GM10248 (cell line): Measurements from ENCODE around the gene ZBTB4.
A peak's percentile ranks its signal among the peaks of the same experiment; 100 is the strongest.

Experiments used
- CTCF ChIA-PET: fragments of 300-600 bp; sonication (Branson Sonifier 250); formaldehyde crosslinking; extraction: SDS; loops from one replicate; lab custom pipeline; 2021; ENCODE audit warnings: antibody characterized with exemption; lab: Yijun Ruan, JAX
- POLR2A ChIA-PET: fragments of 350-650 bp; sonication (Branson Sonifier 250); formaldehyde crosslinking; extraction: SDS; loops from one replicate; lab custom pipeline; 2020; ENCODE audit warnings: antibody characterized with exemption; lab: Yijun Ruan, JAX
- DNase-seq: peaks from one replicate; pipeline ENCODE4 v3.0.0; 2012; ENCODE audit errors: extremely low spot score
- TF ChIP-seq, protein P1 (sequence below): IDR thresholded peaks from 2 replicates; pipeline ENCODE4 v1.5.1; 2012; ENCODE audit warnings: mild to moderate bottlenecking, low read depth; ENCODE audit errors: extremely low read depth, missing control alignments, control extremely low read depth

Gene ZBTB4

DNA sequence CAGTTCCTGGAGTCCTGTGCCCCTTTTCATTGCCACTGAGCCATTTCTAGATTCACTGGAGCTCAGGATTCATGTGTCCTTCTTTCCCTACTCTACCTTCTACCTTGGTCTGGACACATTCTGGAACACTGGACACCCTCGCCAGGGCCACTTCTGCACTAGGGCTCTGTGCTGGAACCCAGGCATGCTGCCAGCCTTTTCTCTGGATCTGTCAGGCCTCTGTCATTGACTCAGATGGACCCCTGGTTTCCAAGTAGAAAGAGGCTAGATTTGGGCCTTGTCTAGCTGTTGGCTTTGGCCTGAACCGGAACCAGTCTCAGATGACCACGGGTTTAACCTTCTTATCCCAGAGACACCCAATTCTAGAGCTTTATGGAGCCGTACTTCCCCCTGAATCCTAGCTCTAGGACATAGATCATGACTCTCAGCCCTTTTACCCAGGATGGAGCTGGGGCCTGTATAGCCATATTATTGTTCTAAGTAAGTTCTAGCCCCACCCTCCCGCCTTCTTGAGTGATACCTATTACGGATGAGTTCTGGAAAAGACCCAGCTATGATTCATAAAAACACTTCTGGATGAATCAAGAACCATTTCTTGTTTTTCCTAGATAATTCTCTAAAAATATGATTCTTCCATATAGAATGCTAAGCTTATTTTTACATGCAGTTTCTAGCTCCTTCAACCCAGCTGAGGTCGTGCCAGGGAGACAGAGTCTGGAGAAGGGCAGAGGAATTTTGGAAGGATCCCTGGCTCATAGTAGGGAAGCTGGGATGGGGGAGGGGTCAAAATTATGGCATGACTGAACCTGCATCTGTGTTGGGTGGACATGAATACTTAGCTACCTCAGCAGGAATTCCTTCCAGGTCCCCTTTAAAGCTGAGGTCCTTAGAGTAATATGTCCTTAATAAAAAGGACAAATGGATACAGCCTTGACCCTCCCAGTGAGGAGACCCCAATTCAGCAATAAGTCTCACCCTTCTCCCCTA is 35.6 kb downstream of the ZBTB4 start:
- ChIA-PET CTCF (interaction anchor here (0.8 to 5.4 kb wide), 9 partner anchors 8 to 117 kb away, joined by 3 to 39 read pairs (median 4); partner anchors contain the start of genes SENP3 and TMEM102), POLR2A (interaction anchor here (1.2 to 1.7 kb wide), 2 partner anchors 40 to 41 kb away, joined by 3 to 6 read pairs; partner anchors contain the start of genes POLR2A and TMEM256)
- TF ChIP-seq, protein P1, sequence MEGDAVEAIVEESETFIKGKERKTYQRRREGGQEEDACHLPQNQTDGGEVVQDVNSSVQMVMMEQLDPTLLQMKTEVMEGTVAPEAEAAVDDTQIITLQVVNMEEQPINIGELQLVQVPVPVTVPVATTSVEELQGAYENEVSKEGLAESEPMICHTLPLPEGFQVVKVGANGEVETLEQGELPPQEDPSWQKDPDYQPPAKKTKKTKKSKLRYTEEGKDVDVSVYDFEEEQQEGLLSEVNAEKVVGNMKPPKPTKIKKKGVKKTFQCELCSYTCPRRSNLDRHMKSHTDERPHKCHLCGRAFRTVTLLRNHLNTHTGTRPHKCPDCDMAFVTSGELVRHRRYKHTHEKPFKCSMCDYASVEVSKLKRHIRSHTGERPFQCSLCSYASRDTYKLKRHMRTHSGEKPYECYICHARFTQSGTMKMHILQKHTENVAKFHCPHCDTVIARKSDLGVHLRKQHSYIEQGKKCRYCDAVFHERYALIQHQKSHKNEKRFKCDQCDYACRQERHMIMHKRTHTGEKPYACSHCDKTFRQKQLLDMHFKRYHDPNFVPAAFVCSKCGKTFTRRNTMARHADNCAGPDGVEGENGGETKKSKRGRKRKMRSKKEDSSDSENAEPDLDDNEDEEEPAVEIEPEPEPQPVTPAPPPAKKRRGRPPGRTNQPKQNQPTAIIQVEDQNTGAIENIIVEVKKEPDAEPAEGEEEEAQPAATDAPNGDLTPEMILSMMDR, result no peak
- DNase-seq, result no peak

DNA sequence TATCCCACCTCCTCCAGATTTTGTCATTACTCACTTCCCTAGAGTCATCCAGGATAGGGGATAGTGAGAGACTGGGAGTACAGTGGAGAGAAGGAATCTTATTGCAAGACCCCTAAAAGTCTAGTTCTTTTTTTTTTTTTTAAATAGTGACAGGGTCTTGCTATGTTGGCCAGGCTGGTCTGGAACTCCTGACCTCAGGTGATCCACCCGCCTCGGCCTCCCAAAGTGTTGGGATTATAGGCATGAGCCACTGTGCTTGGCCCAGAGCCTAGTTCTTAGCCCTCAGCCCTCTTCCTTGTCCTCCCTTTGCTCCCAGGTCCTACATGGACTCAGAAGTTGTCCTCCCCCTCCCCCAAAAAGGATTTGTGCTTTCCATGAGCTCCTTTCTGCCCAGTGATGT is 37.3 kb downstream of the ZBTB4 start:
- TF ChIP-seq, protein P1, result no peak
- ChIA-PET CTCF (interaction anchor here (1.1 to 4.5 kb wide), 5 partner anchors 13 to 118 kb away, joined by 3 to 20 read pairs (median 9); partner anchors contain the start of genes SENP3 and TMEM95), POLR2A (no interaction called here)
- no peak for DNase-seq

DNA sequence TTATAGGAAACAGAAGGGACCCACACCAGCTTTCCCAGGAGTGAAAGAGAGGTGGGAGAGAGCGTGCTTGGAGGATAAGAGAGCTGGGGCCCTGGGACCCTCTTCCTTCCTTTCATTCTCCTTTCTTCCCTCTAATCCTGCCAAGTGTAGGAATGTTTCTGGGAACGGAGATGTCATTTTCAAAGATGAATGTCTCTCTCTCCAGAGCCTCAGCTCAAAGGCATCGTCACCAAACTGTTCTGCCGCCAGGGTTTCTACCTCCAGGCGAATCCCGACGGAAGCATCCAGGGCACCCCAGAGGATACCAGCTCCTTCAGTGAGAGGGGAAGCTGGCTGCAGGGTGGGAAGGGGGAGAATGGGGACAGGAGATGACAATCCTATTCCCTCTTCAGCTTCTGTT is 38.2 kb downstream of the ZBTB4 start:
- TF ChIP-seq, protein P1, result no peak
- POLR2A ChIA-PET, result interaction anchor here (0.6 to 2.1 kb wide), 3 partner anchors 9 to 46 kb away, joined by 3 to 12 read pairs (median 4); partner anchors contain the start of gene POLR2A
- no peak for DNase-seq
- CTCF ChIA-PET, result interaction anchor here (0.9 to 4.5 kb wide), 10 partner anchors 11 to 119 kb away, joined by 3 to 20 read pairs (median 5); partner anchors contain the start of genes SENP3, SPEM1 and TMEM95

DNA sequence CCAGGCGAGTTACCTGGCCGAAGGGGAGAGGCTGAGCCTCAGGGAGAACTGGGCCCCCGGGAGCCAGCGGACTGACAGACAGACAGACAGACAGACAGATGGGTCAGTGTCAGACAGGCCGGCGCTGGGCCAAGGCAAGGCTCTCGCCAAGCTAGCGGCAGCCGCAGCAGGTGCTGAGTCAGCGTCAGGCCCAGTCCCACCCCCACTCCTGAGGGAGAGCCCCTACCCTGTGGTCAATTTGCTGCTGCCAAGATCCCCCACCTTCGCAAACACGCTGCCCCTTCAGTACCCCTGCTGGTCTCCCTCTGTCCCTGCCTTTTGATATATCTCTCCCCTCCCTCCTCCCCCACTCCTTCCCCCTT is 38.6 kb downstream of the ZBTB4 start:
- ChIA-PET POLR2A (interaction anchor here (0.6 to 2.1 kb wide), 5 partner anchors 8 to 45 kb away, joined by 3 to 12 read pairs (median 5); partner anchors contain the start of gene POLR2A), CTCF (interaction anchor here (0.9 to 4.5 kb wide), 10 partner anchors 11 to 120 kb away, joined by 3 to 20 read pairs (median 5); partner anchors contain the start of genes SENP3, SPEM1 and TMEM95)
- DNase-seq, result peak; percentile 78

DNA sequence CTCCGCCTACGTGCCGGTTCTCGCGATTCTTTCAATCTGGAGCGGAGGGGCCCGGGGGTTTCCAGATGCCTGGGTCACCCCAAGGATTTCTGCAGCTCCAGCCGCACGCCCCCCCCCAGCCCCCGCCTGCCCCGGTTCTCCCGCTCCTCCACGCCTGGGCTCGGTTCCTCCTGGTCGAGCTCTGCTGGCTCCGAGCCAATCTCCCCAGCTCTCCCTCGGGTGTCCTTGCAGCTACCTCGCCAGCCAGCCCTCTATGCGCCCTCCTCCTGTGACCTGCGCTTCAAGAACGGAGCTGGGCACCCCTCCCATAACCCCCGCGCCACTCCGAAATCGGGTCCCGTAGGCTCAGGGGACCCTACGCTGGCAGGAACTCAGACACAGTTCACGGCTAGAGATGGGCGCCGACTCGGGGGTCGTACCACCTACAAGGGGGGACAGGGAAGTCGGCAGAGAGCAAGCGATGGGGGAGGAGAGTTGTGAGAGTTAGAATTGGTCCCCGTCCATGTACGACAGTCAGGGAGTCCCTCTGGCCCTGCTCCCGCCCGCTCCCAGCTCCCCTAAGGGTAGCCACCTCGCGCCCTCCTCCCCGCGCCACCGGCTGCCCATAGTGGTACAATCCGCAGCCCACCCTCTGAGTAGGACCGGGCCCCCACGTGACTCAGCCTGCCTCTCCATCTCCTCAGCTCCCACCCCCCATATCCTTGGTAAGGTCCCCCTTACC is 39.2 kb downstream of the ZBTB4 start:
- CTCF ChIA-PET, result interaction anchor here (0.9 to 4.5 kb wide), 8 partner anchors 12 to 120 kb away, joined by 3 to 20 read pairs (median 3); partner anchors contain the start of genes SENP3, SPEM1 and SPEM2
- TF ChIP-seq, protein P1, result no peak
- POLR2A ChIA-PET, result interaction anchor here (0.9 to 2.1 kb wide), 4 partner anchors 10 to 45 kb away, joined by 4 to 12 read pairs (median 6); partner anchors contain the start of gene POLR2A
- peak; percentile 76 for DNase-seq

More for the DNA sequence above, 38.6 kb downstream of the ZBTB4 start:
- TF ChIP-seq, protein P1, result no peak
